H1 (cell line): ENCODE data around the gene RGS3. TPM values are rescaled to one million over a fixed set of nuclear protein-coding genes. Genes with fewer than 3 reads are reported as not detected.

Experiments used
- CTCF ChIA-PET: fragments of 300-600 bp; sonication (Branson Sonifier 250); formaldehyde crosslinking; loops from one replicate; lab custom pipeline; 2021; ENCODE audit not compliant: partially characterized antibody; lab: Charles Lee
- POLR2A ChIA-PET: fragments of 300-600 bp; sonication (Branson Sonifier 250); formaldehyde crosslinking; loops from one replicate; lab custom pipeline; 2021; ENCODE audit warnings: inconsistent platforms; ENCODE audit not compliant: partially characterized antibody; lab: Charles Lee
- DNase-seq, 2 experiments: peaks; one replicate each; pipeline versions ENCODE4 v3.0.0 to v3.0.0-alpha.2; 2010 to 2022; ENCODE audit warnings: low spot score in 2 of 2, low read depth in 1 of 2, mixed read lengths in 1 of 2
- FAIRE-seq: peaks from 2 replicates; lab custom pipeline; 2011; peaks lifted over from hg19 to GRCh38; lab: Jason Lieb, UNC
- H2AFZ ChIP-seq: 2 replicates; pipeline ENCODE4 v1.8.1; 2012; ENCODE audit warnings: low read length, inconsistent platforms
- H2AK5ac ChIP-seq: 2 replicates; pipeline ENCODE4 v1.6.1; 2013; ENCODE audit warnings: low read depth, low read length
- H2BK120ac ChIP-seq: replicated peaks from 2 replicates; pipeline ENCODE3; 2013; ENCODE audit warnings: low read depth, low read length, inconsistent platforms
- H2BK12ac ChIP-seq: 2 replicates; pipeline ENCODE4 v1.6.1; 2013; ENCODE audit warnings: low read depth, low read length
- H2BK15ac ChIP-seq: 2 replicates; pipeline ENCODE4 v1.6.1; 2013; ENCODE audit warnings: low read length
- H2BK20ac ChIP-seq: 2 replicates; pipeline ENCODE4 v1.6.1; 2013; ENCODE audit warnings: low read length
- H2BK5ac ChIP-seq: 2 replicates; pipeline ENCODE4 v1.6.1; 2013; ENCODE audit warnings: low read depth, low read length
- H3K14ac ChIP-seq: 2 replicates; pipeline ENCODE4 v1.6.1; 2013; ENCODE audit warnings: inconsistent platforms; ENCODE audit not compliant: insufficient read length
- H3K18ac ChIP-seq: 2 replicates; pipeline ENCODE4 v1.6.1; 2013; ENCODE audit warnings: low read length; ENCODE audit errors: extremely low read depth
- H3K23ac ChIP-seq: 2 replicates; pipeline ENCODE4 v1.6.1; 2013; ENCODE audit warnings: inconsistent platforms; ENCODE audit not compliant: insufficient read length
- H3K23me2 ChIP-seq: 2 replicates; pipeline ENCODE4 v1.6.1; 2013; ENCODE audit warnings: low read depth, low read length
- H3K27ac ChIP-seq: 2 replicates; pipeline ENCODE4 v1.6.1; 2011; ENCODE audit warnings: low read depth, low read length, inconsistent platforms
- H3K27me3 ChIP-seq, 4 experiments: replicated peaks in 1 of 4; 1 replicate in 1 of 4; 2 replicates in 3 of 4; pipeline versions ENCODE4 v1.6.1 to v1.8.1; 2011 to 2013; ENCODE audit warnings: low read length in 3 of 4, mild to moderate bottlenecking in 3 of 4, inconsistent platforms in 2 of 4, mixed read lengths in 2 of 4, moderate library complexity in 1 of 4; ENCODE audit not compliant: control insufficient read depth in 3 of 4, insufficient read depth in 3 of 4; ENCODE audit errors: extremely low read depth in 1 of 4
- H3K36me3 ChIP-seq, 4 experiments: 2 replicates each; pipeline versions ENCODE4 v1.6.1 to v1.8.1; 2011 to 2013; ENCODE audit warnings: mild to moderate bottlenecking in 4 of 4, low read length in 3 of 4, moderate library complexity in 2 of 4, control low read depth in 1 of 4, inconsistent platforms in 1 of 4; ENCODE audit not compliant: insufficient read depth in 4 of 4, control insufficient read depth in 2 of 4
- H3K4ac ChIP-seq: replicated peaks from 2 replicates; pipeline ENCODE3; 2013; ENCODE audit warnings: low read length, low read depth, mixed read lengths, inconsistent platforms; ENCODE audit not compliant: insufficient read length
- H3K4me1 ChIP-seq, 4 experiments: replicated peaks in 1 of 4; 1 replicate in 1 of 4; 2 replicates in 3 of 4; pipeline versions ENCODE4 v1.6.1 to v1.8.1; 2011 to 2013; ENCODE audit warnings: low read length in 3 of 4, inconsistent platforms in 2 of 4, mixed read lengths in 1 of 4; ENCODE audit not compliant: insufficient read depth in 4 of 4, control insufficient read depth in 3 of 4
- H3K4me2 ChIP-seq, 2 experiments: 2 replicates each; pipeline versions ENCODE4 v1.6.1 to v1.8.1; 2011 to 2013; ENCODE audit warnings: low read depth in 2 of 2, low read length in 2 of 2, control low read depth in 1 of 2, inconsistent platforms in 1 of 2, mild to moderate bottlenecking in 1 of 2; ENCODE audit not compliant: insufficient read depth in 1 of 2
- H3K4me3 ChIP-seq, 4 experiments: fragments of 200-600, 300-600 bp in 1 of 4; sonication (generic), shearing (Covaris generic), sonication (Bioruptor Twin) in 1 of 4; 2 replicates each; pipeline versions ENCODE4 v1.5.1 to v1.8.1; 2011 to 2016; ENCODE audit warnings: low read length in 4 of 4, low read depth in 3 of 4, control low read depth in 2 of 4, inconsistent platforms in 2 of 4, mild to moderate bottlenecking in 2 of 4, mixed read lengths in 1 of 4, moderate library complexity in 1 of 4; ENCODE audit not compliant: insufficient read depth in 2 of 4; ENCODE audit errors: extremely low read depth in 1 of 4
- H3K56ac ChIP-seq: replicated peaks from 2 replicates; pipeline ENCODE3; 2013; ENCODE audit warnings: low read depth, mild to moderate bottlenecking, mixed read lengths, low read length, inconsistent platforms; ENCODE audit not compliant: insufficient read length
- H3K79me1 ChIP-seq: 2 replicates; pipeline ENCODE4 v1.6.1; 2013; ENCODE audit warnings: low read depth, low read length, control low read depth
- H3K79me2 ChIP-seq, 2 experiments: 2 replicates each; pipeline versions ENCODE4 v1.6.1 to v1.8.1; 2012 to 2013; ENCODE audit warnings: low read length in 2 of 2, mild to moderate bottlenecking in 2 of 2, inconsistent platforms in 1 of 2; ENCODE audit not compliant: insufficient read depth in 2 of 2, control insufficient read depth in 1 of 2
- H3K9ac ChIP-seq, 4 experiments: replicated peaks in 1 of 4; 1 replicate in 1 of 4; 2 replicates in 3 of 4; pipeline versions ENCODE4 v1.6.1 to v1.8.1; 2011 to 2013; ENCODE audit warnings: low read depth in 3 of 4, low read length in 3 of 4, control low read depth in 2 of 4, mild to moderate bottlenecking in 2 of 4, moderate library complexity in 2 of 4, inconsistent platforms in 1 of 4; ENCODE audit errors: extremely low read depth in 1 of 4
- H3K9me3 ChIP-seq, 2 experiments: 2 replicates each; pipeline versions ENCODE4 v1.6.1 to v1.8.1; 2012 to 2013; ENCODE audit warnings: mild to moderate bottlenecking in 2 of 2, moderate library complexity in 2 of 2, control low read depth in 1 of 2, inconsistent platforms in 1 of 2, low read depth in 1 of 2, low read length in 1 of 2, mixed read lengths in 1 of 2; ENCODE audit not compliant: insufficient read depth in 2 of 2
- H4K20me1 ChIP-seq, 2 experiments: replicated peaks in 1 of 2; 2 replicates each; pipeline versions ENCODE3 to v1.8.1; 2011 to 2013; ENCODE audit warnings: inconsistent platforms in 2 of 2, low read length in 2 of 2, mild to moderate bottlenecking in 1 of 2; ENCODE audit not compliant: insufficient read depth in 2 of 2, control insufficient read depth in 1 of 2
- H4K5ac ChIP-seq: 2 replicates; pipeline ENCODE4 v1.6.1; 2013; ENCODE audit warnings: low read length, low read depth, mixed read lengths, inconsistent platforms; ENCODE audit not compliant: insufficient read length
- H4K8ac ChIP-seq: 2 replicates; pipeline ENCODE4 v1.8.0; 2013; ENCODE audit warnings: mild to moderate bottlenecking, moderate library complexity, low read length, inconsistent platforms; ENCODE audit not compliant: insufficient read depth; ENCODE audit errors: extremely low read depth
- H4K91ac ChIP-seq: replicated peaks from 2 replicates; pipeline ENCODE3; 2013; ENCODE audit warnings: low read length, mixed read lengths, inconsistent platforms; ENCODE audit not compliant: insufficient read length
- ASH2L ChIP-seq: fragments of 200-600, 300-600 bp; sonication (generic); IDR thresholded peaks from one replicate; pipeline ENCODE4 v1.7.1; 2017; ENCODE audit warnings: low read length
- ATF2 ChIP-seq: IDR thresholded peaks from 2 replicates; pipeline ENCODE4 v1.6.1; 2012; ENCODE audit warnings: low read length, inconsistent platforms
- BRCA1 ChIP-seq: IDR thresholded peaks from 2 replicates; pipeline ENCODE4 v1.6.1; 2012; ENCODE audit warnings: low read depth, low read length, improper control_type of control experiment
- CBX8 ChIP-seq: fragments of 300-800, 300-1000 bp; sonication (generic); IDR thresholded peaks from 2 replicates; pipeline ENCODE4 v1.7.1; 2016; ENCODE audit warnings: low read depth, low read length, borderline replicate concordance
- E2F6 ChIP-seq: IDR thresholded peaks from 2 replicates; pipeline ENCODE4 v1.6.1; 2012; ENCODE audit warnings: inconsistent platforms
- EP300 ChIP-seq, 2 experiments: IDR thresholded peaks; 1 replicate in 1 of 2; 2 replicates in 1 of 2; pipeline ENCODE4 v1.6.1; 2011 to 2012; ENCODE audit warnings: low read depth in 2 of 2, low read length in 2 of 2, mild to moderate bottlenecking in 2 of 2, borderline replicate concordance in 1 of 2, inconsistent platforms in 1 of 2, moderate library complexity in 1 of 2
- HDAC2 ChIP-seq, 2 experiments: fragments of 300-600 bp in 1 of 2; sonication (generic) in 1 of 2; IDR thresholded peaks; 2 replicates each; pipeline ENCODE4 v1.6.1; 2011 to 2012; ENCODE audit warnings: low read depth in 2 of 2, low read length in 2 of 2, mild to moderate bottlenecking in 2 of 2, moderate library complexity in 2 of 2, borderline replicate concordance in 1 of 2, inconsistent platforms in 1 of 2
- NRF1 ChIP-seq: IDR thresholded peaks from 2 replicates; pipeline ENCODE4 v1.6.1; 2011; ENCODE audit warnings: mild to moderate bottlenecking, low read depth, low read length, improper control_type of control experiment
- SP1 ChIP-seq: IDR thresholded peaks from 2 replicates; pipeline ENCODE4 v1.6.1; 2011; ENCODE audit warnings: low read depth, low read length
- ZNF274 ChIP-seq: IDR thresholded peaks from 2 replicates; pipeline ENCODE4 v1.7.0; 2012; ENCODE audit warnings: low read length, borderline replicate concordance; ENCODE audit errors: extremely low read depth
- WGBS, 2 experiments: shearing (Covaris generic) in 1 of 2; methylation state at CpG; one replicate each; pipeline versions ENCODE4 v1.1.6 to v1.1.7; 2013 to 2015; ENCODE audit warnings: low lambda C conversion rate in 2 of 2, mixed read lengths in 2 of 2, inconsistent platforms in 1 of 2, low coverage in 1 of 2, missing lambda C conversion rate in 1 of 2; ENCODE audit not compliant: insufficient replicate concordance in 2 of 2, insufficient coverage in 1 of 2, insufficient read length in 1 of 2; ENCODE audit errors: extremely low coverage in 1 of 2, missing lambda C conversion rate in 1 of 2; 5-methylcytosine and 5-hydroxymethylcytosine counted together
- polyA plus RNA-seq, 7 experiments: library from polyadenylated mRNA; depleted of rRNA in 3 of 7; stranded (reverse) in 5 of 7; unstranded in 2 of 7; fragments of >200 nt in 5 of 7; fragments of 200-250 nt in 2 of 7; gene quantifications; 1 replicate in 5 of 7; 2 replicates in 1 of 7; 4 replicates in 1 of 7; pipeline versions ENCODE4 v1.2.1 to v1.2.3, GENCODE V29; 2011 to 2013; ENCODE audit warnings: missing spikeins in 2 of 7, mixed read lengths in 2 of 7
- total RNA-seq: library from RNA; stranded (reverse); fragmentation: NEBNext Ultra II Directional; extraction: Animal tissue kit (Norgen Biotek cat#: 25700); gene quantifications from 2 replicates; pipeline ENCODE4 v1.2.1, GENCODE V29; 2021

The RGS3 gene
- total and polyA plus RNA-seq, 2 of the 8 experiments (the other 6 are each of a cell fraction or from before 2014, with no cell fraction given), result 12.6 to 18.2 TPM

GRCh38 chr9:113556877-113557593 is 93.5 kb downstream of the RGS3 start:
- DNase-seq (no peak), FAIRE-seq (no peak)
- Histone ChIP-seq H2BK12ac (0 out of 2 replicates have a peak overlapping the region, but pooled peaks have one; percentile 50), H3K9ac (no peak overlapping the region), H3K79me1 (no peaks in the 10 kb centered on the region), H2AK5ac (no peak overlapping the region; the same call in 1 of the 2 replicates), H2BK15ac (no peak overlapping the region), H4K5ac (no peak overlapping the region), H2BK5ac (no peak overlapping the region), H3K36me3 (no peaks in the 10 kb centered on the region), H3K9me3 (no peaks in the 10 kb centered on the region), H3K18ac (no peak overlapping the region), H3K4ac (no peak overlapping the region), H3K4me1 (no peaks in the 10 kb centered on the region), H3K14ac (no peak overlapping the region), H3K4me2 (no peak overlapping the region), H2AFZ (no peak overlapping the region), H3K23me2 (no peaks in the 10 kb centered on the region), H3K4me3 (no peak overlapping the region), H3K23ac (no peak overlapping the region), H2BK120ac (no peak overlapping the region), H3K56ac (no peak overlapping the region), H2BK20ac (no peak overlapping the region), H3K27ac (no peak overlapping the region), H3K27me3 (no peaks in the 10 kb centered on the region), H3K79me2 (no peaks in the 10 kb centered on the region), H4K91ac (no peak overlapping the region), H4K20me1 (no peaks in the 10 kb centered on the region), H4K8ac (no peak overlapping the region)
- WGBS, 2 experiments, result 93% methylated on average over 3 of the region's 3 CpGs; no CpG with 5 or more reads in 1 of the 2 experiments
- ChIA-PET CTCF (interaction anchor here (0.6 to 1.8 kb wide), 5 partner anchors 9 to 101 kb away, joined by 3 to 6 read pairs (median 4); no protein-coding TSS in a partner anchor), POLR2A (no interaction called here)
- TF ChIP-seq E2F6, result no peak
- TF ChIP-seq CBX8, result no peak
- no peak for TF ChIP-seq HDAC2 (IDR thresholded peaks at IDR 0.05; ENCODE audit: borderline replicate concordance in 1 of 2, low read depth in 2 of 2, low read length in 2 of 2)
- TF ChIP-seq BRCA1, result no peak
- TF ChIP-seq ASH2L, result no peak
- TF ChIP-seq SP1, result no peak
- TF ChIP-seq EP300 (IDR thresholded peaks at IDR 0.05; ENCODE audit: borderline replicate concordance in 1 of 2, low read depth in 2 of 2, low read length in 2 of 2), result no peak
- no peak for TF ChIP-seq ZNF274
- TF ChIP-seq ATF2, result no peak
- no peak for TF ChIP-seq NRF1
